Fibroblast of the conjunctiva (primary cell): ENCODE data around the gene ST6GALNAC2.

Source experiments
- DNase-seq: peaks from one replicate; pipeline ENCODE4 v3.0.0-alpha.2; 2010; ENCODE audit warnings: low read depth

The ST6GALNAC2 gene

GRCh38 chr17:76599694-76600460 lies 14.2 kb upstream of the ST6GALNAC2 start:
- DNase-seq, result no peak

GRCh38 chr17:76598004-76598439 lies 12.4 kb upstream of the ST6GALNAC2 start:
- DNase-seq, result no peak

- DNase-seq, result no peak
These were observed 11.7 kb upstream of the ST6GALNAC2 start for GRCh38 chr17:76597156-76598003.

GRCh38 chr17:76594690-76595089 lies 9.0 kb upstream of the ST6GALNAC2 start:
- DNase-seq, result no peak

GRCh38 chr17:76593959-76594358 lies 8.3 kb upstream of the ST6GALNAC2 start:
- no peak for DNase-seq

GRCh38 chr17:76593384-76593826 lies 7.7 kb upstream of the ST6GALNAC2 start:
- no peak for DNase-seq

- DNase-seq, result no peak
These were observed 2.5 kb upstream of the ST6GALNAC2 start for GRCh38 chr17:76588182-76588581.

- DNase-seq, result no peak
These were observed 1.3 kb upstream of the ST6GALNAC2 start for GRCh38 chr17:76586741-76587487.

- DNase-seq, result no peak
These were observed 519 bp downstream of the ST6GALNAC2 start for GRCh38 chr17:76585033-76585648.

- no peak for DNase-seq
These were observed 1.1 kb downstream of the ST6GALNAC2 start for GRCh38 chr17:76584427-76585032.

GRCh38 chr17:76582660-76583059 lies 3.0 kb downstream of the ST6GALNAC2 start:
- DNase-seq, result no peak

GRCh38 chr17:76581515-76581914 lies 4.1 kb downstream of the ST6GALNAC2 start:
- DNase-seq, result no peak

GRCh38 chr17:76579281-76579680 lies 6.4 kb downstream of the ST6GALNAC2 start:
- no peak for DNase-seq

- DNase-seq, result no peak
These were observed 7.3 kb downstream of the ST6GALNAC2 start for GRCh38 chr17:76578376-76578775.

- DNase-seq, result no peak
These were observed 7.8 kb downstream of the ST6GALNAC2 start for GRCh38 chr17:76577876-76578275.

- DNase-seq, result no peak
These were observed 9.5 kb downstream of the ST6GALNAC2 start for GRCh38 chr17:76576189-76576588.

- no peak for DNase-seq
These were observed 10.1 kb downstream of the ST6GALNAC2 start for GRCh38 chr17:76575570-76575969.

GRCh38 chr17:76574166-76574565 lies 11.5 kb downstream of the ST6GALNAC2 start:
- no peak for DNase-seq

- no peak for DNase-seq
These were observed 12.6 kb downstream of the ST6GALNAC2 start for GRCh38 chr17:76573096-76573495.

GRCh38 chr17:76572201-76572910 lies 13.3 kb downstream of the ST6GALNAC2 start:
- DNase-seq, result no peak
